GM19238 (cell line): ENCODE results near the gene DPEP2.
"Not testable (repeated sequence)": the region's sequence is repeated elsewhere in the genome, so short reads cannot be mapped to it uniquely, and the experiment has no call there.

Experiments used
- DNase-seq: peaks from one replicate; pipeline ENCODE4 v3.0.0; 2011; ENCODE audit warnings: low spot score; ENCODE audit not compliant: insufficient read length

The DPEP2 gene, protein sequence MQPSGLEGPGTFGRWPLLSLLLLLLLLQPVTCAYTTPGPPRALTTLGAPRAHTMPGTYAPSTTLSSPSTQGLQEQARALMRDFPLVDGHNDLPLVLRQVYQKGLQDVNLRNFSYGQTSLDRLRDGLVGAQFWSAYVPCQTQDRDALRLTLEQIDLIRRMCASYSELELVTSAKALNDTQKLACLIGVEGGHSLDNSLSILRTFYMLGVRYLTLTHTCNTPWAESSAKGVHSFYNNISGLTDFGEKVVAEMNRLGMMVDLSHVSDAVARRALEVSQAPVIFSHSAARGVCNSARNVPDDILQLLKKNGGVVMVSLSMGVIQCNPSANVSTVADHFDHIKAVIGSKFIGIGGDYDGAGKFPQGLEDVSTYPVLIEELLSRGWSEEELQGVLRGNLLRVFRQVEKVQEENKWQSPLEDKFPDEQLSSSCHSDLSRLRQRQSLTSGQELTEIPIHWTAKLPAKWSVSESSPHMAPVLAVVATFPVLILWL

DNA sequence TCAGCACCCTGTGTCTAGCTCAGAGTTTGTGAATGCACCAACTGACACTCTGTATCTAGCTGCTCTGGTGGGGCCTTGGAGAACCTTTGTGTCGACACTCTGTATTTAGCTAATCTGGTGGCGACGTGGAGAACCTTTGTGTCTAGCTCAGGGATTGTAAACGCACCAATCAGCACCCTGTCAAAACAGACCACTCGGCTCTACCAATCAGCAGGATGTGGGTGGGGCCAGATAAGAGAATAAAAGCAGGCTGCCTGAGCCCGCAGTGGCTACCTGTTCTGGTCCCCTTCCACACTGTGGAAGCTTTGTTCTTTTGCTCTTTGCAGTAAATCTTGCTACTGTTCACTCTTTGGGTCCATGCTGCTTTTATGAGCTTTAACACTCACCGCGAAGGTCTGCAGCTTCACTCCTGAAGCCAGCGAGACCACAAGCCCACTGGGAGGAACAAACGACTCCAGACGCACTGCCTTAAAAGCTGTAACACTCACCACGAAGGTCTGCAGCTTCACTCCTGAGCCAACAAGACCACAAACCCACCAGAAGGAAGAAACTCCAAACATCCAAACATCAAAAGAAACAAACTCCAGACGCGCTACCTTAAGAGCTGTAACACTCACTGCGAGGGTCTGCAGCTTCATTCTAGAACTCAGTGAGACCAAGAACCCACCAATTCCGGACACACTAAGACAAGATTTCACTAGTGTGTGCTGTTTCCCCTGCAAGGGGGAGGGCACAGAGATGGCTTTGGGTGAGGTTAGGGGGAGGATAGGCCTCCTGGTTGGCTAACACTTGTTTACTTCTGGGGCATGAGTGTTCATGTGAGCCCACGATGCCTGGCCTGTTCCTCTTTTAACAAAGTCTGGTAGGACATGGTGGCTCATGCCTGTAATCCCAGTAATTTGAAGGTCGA is at the start of gene DPEP2:
TSS of gene DPEP2 (minus strand) at position 706 of the 910 bp plus-strand sequence. CDS start 6,272 bp downstream, outside the sequence.
- not testable (repeated sequence) for DNase-seq

DNA sequence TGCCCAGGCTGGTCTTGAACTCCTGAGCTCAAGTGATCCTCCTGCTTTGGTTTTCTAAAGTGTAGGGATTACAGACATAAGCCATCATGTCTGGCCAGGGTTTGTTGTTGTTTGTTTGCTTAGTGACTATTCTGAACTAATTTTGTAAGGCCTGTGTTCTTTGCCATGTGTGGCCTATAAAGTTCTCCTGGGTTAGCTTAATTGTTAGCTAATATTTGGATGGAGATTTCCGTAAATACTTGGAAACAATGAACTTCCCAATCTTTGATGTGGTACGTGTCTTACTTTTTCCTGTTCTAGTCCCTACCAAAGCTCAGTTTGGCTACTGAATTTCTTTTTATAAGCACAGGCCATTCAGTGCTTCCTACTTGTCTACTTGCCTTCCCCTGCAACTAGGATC is 48.7 kb upstream of the DPEP2 start:
- no peak for DNase-seq

DNA sequence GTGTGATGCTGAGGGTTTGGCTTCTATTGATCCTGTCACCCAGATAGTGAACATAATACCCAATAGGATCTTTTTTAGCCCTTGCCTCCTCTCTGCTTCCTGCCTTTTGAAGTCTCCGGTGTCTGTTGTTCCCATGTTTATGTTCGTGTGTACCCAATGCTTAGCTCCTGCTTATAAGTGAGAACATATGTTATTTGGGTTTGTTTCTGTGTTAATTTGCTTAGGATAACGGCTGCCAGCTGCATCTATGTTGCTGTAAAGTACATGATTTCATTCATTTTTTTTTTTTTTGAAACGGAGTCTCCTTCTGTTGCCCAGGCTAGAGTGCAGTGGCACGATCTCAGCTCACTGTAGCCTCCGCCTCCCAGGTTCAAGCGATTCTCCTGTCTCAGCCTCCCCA is 46.8 kb upstream of the DPEP2 start:
- DNase-seq = no peak

DNA sequence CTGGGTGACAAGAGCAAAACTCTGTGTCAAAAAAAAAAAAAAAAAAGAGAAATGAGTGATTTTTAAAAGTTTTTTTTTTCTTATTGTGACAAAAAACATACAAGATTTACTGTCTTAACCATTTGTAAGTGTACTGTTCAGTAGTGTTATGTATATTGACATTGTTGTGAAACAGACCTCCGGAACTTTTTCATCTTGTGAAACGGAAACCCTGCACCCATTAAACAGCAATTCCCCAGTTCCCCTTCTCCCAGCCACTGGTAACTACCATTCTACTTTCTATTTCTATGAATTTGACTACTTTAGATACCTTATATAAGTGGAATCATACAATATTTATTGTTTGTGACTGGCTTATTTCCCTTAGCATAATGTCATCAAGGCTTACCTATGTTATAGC is 42.5 kb upstream of the DPEP2 start:
- DNase-seq = no peak

DNA sequence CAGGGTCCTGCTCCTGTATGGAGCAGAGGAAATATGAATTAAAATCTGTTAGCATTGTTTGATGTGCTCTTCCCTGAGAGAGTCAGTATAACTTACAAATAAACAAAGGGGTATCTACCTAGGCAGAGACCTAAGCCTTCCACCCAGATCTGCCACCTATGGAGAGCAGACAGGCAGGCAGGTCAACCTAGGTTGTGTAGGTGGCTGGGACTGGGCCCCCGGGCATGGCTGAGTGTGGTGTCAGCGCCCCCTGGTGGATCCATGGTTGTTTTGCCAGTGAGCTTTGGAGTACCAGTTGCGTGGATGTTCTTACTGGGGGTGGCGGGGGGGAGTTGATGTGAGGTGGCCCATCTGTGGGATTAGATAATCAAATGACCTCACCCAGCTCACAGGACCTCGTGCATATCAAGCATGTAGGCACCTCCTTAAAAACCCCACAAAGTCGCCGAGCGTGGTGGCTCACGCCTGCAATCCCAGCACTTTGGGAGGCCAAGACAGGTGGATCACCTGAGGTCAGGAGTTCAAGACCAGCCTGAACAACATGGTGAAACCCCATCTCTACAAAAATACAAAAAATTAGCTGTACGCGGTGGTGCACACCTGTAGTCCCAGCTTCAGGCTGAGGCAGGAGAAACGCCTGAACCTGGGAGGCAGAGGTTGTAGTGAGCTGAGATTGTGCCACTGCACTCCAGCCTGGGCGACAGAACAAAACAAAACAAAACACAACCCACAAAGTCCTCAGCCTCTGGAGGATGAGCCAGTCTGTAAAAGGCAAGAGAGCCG is 41.4 kb upstream of the DPEP2 start:
- DNase-seq = peak; percentile 74

DNA sequence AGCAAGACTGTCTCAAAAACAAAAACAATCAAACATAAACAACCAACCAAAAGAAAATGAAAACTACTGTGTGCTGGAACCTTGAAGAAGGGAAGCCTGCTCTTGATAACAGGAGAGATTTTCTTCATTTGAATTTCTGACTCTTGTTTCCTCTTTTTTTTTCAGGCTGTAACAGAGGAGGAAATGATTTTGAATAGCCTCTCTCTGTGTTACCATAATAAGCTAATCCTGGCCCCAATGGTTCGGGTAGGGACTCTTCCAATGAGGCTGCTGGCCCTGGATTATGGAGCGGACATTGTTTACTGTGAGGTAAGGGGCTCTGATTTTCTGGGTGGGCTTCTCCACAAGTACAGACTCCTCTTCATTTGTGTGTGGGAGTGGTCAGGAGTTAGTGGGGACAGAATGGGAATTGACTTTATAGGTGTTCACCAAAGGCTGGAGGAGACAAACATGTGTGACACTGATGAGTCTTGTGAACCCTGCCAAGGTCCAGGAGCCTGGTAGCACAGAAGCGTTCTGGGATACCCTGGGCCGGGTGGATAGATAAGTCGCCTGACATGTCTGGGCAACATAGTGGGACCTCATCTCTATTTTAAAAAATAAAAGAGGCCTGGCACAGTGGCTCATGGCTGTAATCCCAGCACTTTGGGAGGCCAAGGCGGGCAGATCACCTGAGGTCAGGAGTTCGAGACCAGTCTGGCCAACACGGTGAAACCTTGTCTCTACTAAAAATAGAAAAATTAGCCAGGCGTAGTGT is 38.7 kb upstream of the DPEP2 start:
- DNase-seq = no peak

DNA sequence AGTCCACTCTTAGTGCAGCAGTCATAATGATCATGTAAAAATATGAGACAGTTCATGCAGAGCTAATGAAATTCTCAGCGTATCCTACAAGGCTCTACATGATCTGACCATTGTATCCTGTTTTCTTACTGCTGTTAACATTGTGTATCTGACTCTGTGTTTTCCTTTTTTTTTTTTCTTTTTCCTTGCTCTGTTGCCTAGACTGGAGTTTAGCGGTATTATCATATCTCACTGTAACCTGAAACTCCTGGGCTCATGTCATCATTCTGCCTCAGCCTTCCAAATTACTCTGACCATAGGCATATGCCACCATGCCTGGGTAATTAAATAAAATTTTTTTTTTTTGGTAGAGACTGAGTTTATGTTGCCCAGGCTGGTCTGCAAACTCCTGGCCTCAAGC is 35.9 kb upstream of the DPEP2 start:
- no peak for DNase-seq

DNA sequence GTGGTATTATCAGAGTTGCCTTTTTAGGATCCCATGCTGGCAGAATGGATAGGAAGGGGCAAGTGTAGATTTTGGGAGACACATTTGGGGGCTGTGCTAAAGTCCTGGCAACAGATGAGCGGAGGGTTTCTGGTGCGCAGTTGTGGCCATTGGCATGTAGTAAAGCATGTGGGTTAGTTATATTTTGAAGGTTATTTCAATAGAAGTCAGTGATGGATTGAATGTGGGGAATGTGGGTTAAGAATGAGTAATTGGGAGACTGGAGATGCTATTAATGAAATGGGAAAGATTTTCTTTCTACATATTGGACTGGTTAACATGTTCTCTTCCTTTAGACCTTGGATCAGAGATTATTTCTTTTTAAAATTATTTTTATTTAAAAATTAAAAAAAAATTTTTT is 33.8 kb upstream of the DPEP2 start:
- DNase-seq = no peak

DNA sequence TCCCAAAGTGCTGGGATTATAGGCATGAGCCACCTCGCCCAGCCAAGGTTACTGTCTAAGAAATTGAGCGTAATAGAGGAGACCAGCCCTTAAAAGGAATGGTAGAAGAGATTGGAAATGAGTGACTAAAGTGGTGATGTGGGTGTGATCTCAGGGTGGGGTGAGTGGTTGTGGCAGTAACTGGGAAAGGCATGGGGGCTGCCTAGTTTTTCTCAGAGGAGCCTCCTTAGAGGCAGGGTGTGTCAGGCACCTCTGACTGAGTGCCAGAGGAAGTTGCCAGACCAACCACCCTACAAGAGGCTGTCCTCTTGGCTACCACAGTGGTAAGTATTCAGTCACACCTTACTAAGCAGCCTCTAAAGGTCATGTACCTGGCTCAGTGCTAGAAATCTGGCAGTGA is 32.7 kb upstream of the DPEP2 start:
- DNase-seq = no peak

DNA sequence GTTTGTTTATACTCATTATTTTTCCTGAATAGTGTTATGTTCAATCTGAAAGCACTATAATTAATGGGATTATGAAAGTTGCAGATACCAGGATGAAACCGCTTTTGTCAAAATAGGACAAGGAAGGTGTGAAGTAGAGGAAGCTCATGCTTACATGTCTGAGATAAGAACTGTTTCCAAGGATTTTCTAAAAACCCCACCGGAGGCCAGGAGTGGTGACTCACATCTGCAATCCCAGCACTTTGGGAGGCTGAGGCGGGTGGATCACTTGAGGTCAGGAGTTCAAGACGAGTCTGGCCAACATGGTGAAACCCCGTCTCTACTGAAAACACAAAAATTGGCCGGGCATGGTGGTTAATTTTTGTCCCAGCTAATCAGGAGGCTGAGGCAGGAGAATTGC is 30.8 kb upstream of the DPEP2 start:
- DNase-seq = not testable (repeated sequence)

DNA sequence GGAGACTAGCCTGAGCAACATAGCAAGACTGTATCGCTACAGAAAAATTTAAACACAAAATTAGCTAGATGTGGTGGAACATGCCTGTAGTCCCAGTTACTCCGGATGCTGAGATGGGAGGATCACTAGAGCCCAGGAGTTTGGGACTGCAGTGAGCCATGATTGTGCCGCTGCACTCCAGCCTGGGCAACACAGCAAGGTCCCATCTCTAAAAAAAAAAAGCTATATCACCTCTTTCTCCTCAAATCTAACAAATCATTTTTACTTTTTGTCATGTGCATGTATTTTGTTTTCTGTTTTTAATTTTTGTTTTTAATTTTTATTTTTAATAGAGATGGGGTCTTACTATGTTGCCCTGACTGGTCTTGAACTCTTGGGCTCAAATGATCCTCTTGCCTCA is 29.7 kb upstream of the DPEP2 start:
- no peak for DNase-seq

DNA sequence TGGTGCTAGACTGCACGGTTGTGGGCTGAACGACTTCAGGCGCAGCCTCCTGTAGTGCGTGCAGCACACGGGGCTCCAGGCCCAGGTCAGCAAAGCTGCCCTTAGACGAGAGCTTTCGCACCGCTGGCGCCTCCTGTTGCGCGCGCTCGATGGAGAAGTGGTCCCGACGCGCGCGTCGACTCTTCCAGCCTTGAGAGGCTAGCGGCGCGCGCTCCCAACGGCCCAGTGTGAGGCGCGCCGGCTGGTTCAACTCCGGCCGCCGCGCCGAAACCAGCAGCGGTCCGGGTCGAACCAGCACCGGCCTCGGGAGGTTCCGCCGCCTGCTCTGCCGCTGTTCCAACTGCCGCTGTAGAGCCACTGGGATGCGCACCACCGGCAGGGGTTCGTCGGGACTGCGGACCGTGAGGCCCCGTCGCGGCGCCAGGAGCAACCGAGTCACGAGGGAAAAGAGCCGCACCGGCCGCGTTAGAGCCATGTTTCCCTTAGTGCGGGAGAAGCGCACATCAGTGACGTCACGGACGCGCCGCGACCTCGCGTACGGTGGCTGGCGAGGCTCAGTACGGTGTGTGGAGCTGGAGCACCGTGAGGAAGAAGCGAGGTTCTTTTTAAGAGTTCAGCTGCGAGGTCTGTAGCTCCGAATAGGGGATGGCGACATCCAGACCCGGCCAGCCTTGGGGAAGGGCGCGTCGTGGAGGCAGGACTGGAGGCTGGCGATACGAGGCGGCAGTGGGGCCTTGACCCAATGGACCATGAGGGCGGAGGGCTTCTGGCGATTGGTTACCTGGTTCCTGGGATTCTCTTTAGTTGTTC is 23.6 kb upstream of the DPEP2 start, which contains the start of the genes DDX28 and DUS2:
TSS of gene DDX28 (minus strand) at position 505 of the 810 bp plus-strand sequence. CDS start at position 475, 30 bp downstream.
TSS of gene DUS2 (plus strand) at position 557 of the 810 bp plus-strand sequence. CDS start 14,740 bp downstream, outside the sequence.
- peak; percentile 77 for DNase-seq

DNA sequence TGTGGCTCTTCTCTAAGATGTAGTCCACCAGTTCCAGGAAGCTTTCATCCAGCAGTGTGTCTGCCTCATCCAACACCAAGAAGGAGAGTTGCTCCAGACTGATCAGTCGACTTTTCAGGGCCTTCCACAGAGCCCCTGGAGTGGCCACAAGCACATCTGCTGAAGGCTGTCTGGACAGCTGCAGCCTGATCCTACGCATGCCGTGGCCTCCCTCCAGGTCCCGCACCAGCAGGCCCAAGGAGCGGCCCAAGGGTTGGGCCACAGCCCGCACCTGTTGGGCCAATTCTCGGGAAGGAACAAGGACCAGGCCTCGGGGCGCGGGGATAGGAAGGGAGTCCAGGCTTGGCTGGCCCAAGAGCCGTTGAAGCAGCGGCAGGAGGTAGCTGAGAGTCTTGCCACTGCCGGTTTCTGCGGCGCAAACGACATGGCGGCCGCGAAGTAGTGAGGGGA is 23.0 kb upstream of the DPEP2 start:
- no peak for DNase-seq

DNA sequence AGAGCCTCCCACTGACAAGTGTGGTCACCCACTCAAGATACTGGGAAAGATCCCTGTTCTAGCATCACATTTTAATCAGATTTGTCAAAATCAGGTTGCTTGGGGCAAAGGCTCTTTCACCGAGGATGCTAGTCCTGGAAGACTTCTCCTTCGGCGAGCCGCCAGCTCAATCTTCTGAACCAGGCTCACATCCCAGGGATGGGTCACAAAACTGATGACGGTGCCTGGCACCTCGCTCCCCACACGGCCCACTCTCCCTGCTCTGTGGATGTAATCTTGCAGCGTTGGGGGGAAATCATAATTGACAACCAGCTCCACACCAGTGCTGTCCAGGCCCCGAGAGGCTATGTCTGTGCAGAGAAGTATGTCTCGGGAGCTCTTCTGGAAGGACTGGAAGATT is 22.2 kb upstream of the DPEP2 start:
- DNase-seq = no peak

DNA sequence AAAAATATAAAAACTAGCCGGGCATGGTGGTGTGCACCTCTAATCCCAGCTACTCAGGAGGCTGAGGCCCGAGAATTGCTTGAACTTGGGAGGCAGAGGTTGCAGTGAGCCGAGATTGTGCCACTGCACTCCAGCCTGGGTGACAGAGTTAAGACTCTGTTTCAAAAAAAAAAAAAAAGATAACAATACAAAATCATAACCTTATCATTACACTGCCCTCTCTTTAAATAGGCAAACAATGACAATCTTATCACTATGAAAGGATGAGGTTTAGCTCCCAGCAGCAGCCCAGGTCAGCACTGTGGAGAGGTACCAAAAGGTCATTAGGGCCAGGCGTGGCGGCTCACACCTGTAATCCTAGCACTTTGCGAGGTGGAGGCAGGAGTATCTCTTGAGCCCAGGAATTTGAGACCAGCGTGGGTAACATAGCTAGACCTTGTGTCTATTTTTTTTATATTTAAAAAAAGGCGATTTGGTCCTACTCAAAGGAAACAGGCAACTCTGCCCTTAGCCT is 19.9 kb upstream of the DPEP2 start:
- DNase-seq = no peak

DNA sequence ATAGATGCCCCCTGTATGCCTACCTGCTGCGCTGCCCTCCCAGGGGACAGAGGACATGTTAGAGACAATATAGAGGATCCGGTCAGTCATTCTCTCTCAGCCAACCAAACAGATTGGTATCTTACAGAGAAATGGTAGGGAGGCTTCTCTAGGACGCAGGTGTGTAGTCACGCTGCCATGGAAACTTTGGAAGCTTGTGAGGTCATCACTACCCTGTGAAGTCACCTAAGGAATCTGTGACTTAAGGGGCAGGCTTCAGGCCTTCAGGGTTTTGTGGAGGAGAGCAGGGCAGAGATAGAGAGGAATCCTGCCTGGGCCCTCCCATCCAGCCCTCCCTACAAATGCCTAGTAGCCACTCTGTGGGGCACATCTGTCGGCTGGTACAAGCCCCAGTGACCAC is 16.4 kb upstream of the DPEP2 start, which contains the start of gene DPEP2NB:
TSS of gene DPEP2NB (minus strand) at position 231 of the 400 bp plus-strand sequence. CDS start at position 90, 141 bp downstream.
- no peak for DNase-seq

DNA sequence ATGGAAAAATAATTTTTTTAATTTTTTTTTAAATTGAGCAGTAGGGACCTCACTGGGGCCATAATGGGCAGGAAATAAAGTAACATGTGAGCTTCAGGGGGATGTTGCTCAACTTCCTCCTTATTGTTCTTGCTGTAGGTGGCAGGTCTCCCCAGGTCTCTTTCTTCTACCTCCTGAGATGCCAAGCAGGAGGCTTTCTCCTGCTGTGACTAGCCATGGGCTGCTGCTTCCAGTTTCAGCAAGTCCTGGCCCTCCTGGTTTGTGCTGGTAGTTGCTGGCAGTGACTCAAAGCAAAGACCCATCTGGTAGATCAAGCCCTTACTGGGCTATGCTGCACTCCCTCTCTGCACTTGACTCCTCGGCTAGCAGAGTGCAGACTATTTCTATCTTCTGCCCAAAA is 14.2 kb upstream of the DPEP2 start:
- DNase-seq = no peak

DNA sequence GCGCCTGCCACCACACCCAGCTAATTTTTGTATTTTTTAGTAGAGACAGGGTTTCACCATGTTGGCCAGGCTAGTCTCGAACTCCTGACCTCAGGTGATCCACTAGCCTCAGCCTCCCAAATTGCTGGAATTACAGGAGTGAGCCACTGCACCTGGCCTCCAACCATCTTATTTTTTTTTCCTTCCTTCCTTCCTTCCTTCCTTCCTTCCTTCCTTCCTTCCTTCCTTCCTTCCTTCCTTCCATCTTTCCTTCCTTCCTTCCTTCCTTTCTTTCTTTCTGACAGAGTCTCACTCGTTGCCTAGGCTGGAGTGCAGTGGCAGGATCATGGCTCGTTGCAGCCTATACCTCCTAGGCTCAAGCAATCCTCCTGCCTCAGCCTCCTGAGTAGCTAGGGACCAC is 10.6 kb upstream of the DPEP2 start:
- DNase-seq = not testable (repeated sequence)

DNA sequence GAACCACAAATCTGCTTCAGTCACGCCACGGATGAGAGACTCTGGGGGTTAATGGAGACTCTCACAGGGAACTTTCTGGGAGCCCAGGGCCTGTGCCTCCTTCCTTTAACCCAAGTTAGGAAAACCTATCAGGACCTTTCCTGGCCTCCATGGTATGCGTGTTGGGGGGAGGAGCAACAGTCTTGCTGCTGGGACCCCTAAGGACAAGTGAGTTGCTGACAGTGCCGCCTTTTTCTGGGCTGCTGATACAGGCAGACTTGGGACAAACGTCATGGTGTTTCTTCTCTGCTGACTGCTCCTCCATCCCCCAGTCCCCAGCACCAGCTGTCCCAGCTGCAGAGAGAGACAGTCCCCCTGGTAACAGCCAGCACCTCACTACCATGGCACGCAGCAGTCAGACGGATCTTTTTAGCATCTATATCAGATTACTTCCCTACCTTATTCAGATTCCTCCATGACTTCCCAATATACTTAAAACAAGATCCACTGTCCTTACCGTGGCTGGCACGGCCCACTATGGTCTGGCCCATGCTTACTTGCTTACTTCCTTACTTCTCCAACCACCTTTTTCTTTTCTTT is 10.0 kb upstream of the DPEP2 start:
- DNase-seq = no peak
